ENCODE measurements around the gene KCNJ5. TPM values are rescaled to one million over a fixed set of nuclear protein-coding genes. Genes with fewer than 3 reads are reported as not detected.

Gene KCNJ5
- total RNA-seq (2012; rRNA removed) = 0.18 TPM in 1 of 2 replicates, not detected in the other
- 0.07 TPM in 2 replicates for polyA plus RNA-seq (2012; rRNA removed)
- 0.09 and 0.11 TPM in 2 replicates for polyA plus RNA-seq (2012; cell fraction: cytosol; rRNA removed)
- 0.05 and 0.06 TPM in 2 replicates for polyA plus RNA-seq (2012; cell fraction: nucleus; rRNA removed; ENCODE audit: low replicate concordance)
- percentile 8 among the genes with signal in this experiment for Bru-seq, nascent RNA
- percentile 12 among the genes with signal in this experiment for BruChase-seq, experiment 1, labeled RNA remaining after a 6-hour chase
- BruChase-seq, experiment 2, labeled RNA remaining after a 2-hour chase = percentile 13 among the genes with signal in this experiment
- long read RNA-seq = 0 reads

GRCh38 chr11:128890543-128891368 is at the start of gene KCNJ5:
Gene KCNJ5 (plus strand): TSS chr11:128891356. CDS start chr11:128911274, 19,918 bp downstream.
- in situ Hi-C loops (cut with MboI; ENCODE audit: low sequenced_read_pairs) (no loop called here), dilution Hi-C loops (cut with HindIII; ENCODE audit: low sequenced_read_pairs, unreplicated experiment) (no loop called here), intact Hi-C loops (cut with micrococcal nuclease) (no loop called here)
- Histone ChIP-seq H3K4ac (ENCODE audit: low read depth, low read length) (no peak within 1 kb of the TSS), H3K4me2 (ENCODE audit: low read depth, low read length) (peak within 1 kb of the TSS; percentile 78), H2AK5ac (ENCODE audit: low read depth, low read length) (no peak within 1 kb of the TSS), H3K36me3 (ENCODE audit: control insufficient read depth, insufficient read depth, low read length) (no peaks in the 10 kb centered on the region), H3K18ac (ENCODE audit: low read depth, low read length) (no peak within 1 kb of the TSS), H4K5ac (ENCODE audit: low read depth, low read length) (no peak within 1 kb of the TSS), H3K4me3 (ENCODE audit: insufficient read depth, low read depth, low read length) (peak within 1 kb of the TSS; percentile 35), H2BK20ac (ENCODE audit: low read depth, low read length) (no peak within 1 kb of the TSS), H2BK15ac (ENCODE audit: low read depth, low read length) (no peak within 1 kb of the TSS), H3K23ac (ENCODE audit: low read depth, low read length) (no peak within 1 kb of the TSS; the same call in 1 of the 2 replicates), H2AK9ac (replicated peaks; ENCODE audit: low read depth, low read length, poor library complexity) (peak within 1 kb of the TSS; percentile 29), H3K9me1 (ENCODE audit: insufficient read depth, low read length) (no peaks in the 10 kb centered on the region), H2BK5ac (ENCODE audit: low read depth, low read length, poor library complexity, severe bottlenecking) (no peak within 1 kb of the TSS), H3K4me1 (ENCODE audit: control insufficient read depth, insufficient read depth, low read length) (0 out of 2 replicates have a peak, but pooled peaks cover 1% of the 10 kb centered on the region), H3K14ac (replicated peaks; ENCODE audit: low read depth, low read length) (no peak within 1 kb of the TSS), H4K20me1 (ENCODE audit: insufficient read depth, low read length) (no peaks in the 10 kb centered on the region), H2AFZ (replicated peaks; ENCODE audit: low read length, poor library complexity) (peak within 1 kb of the TSS; percentile 82), H4K91ac (ENCODE audit: insufficient read depth, low read depth, low read length) (no peak within 1 kb of the TSS), H3K79me1 (ENCODE audit: low read depth in 1 of 2, low read length in 2 of 2) (no peaks in the 10 kb centered on the region), H2BK120ac (ENCODE audit: low read depth, low read length) (no peak within 1 kb of the TSS), H3K27me3 (ENCODE audit: control insufficient read depth, insufficient read depth, low read length) (peaks cover 60% of the 10 kb centered on the region), H3K9me3 (ENCODE audit: control insufficient read depth, insufficient read depth, low read length) (no peaks in the 10 kb centered on the region), H3K27ac (ENCODE audit: insufficient read depth, low read length) (no peak within 1 kb of the TSS), H3K56ac (ENCODE audit: extremely low read depth, insufficient read depth, low read length) (no peak within 1 kb of the TSS), H3K9ac (ENCODE audit: low read depth, low read length) (no peak within 1 kb of the TSS), H4K8ac (ENCODE audit: low read depth in 2 of 2, low read length in 2 of 2) (no peak within 1 kb of the TSS)
- no peak for TF ChIP-seq CTCF (conservative IDR thresholded peaks at IDR 0.05; ENCODE audit: low read depth, low read length)
- 0 out of 2 replicates have a peak, but pooled peaks have one; percentile 30 for TF ChIP-seq MXI1 (IDR thresholded peaks at IDR 0.05; ENCODE audit: borderline replicate concordance, low read depth, low read length)
- DNase-seq (no peak), ATAC-seq (ENCODE audit: low read depth) (peak; percentile 80)
- BruUV-seq (replicated peaks) = no TSS peak
- CTCF ChIA-PET = interaction anchor here (0.8 to 3.5 kb wide), 3 partner anchors 13 to 66 kb away, joined by 3 to 18 read pairs (median 3); no protein-coding TSS in a partner anchor
- POLR2A ChIA-PET (ENCODE audit: unreplicated experiment) = no interaction called here
- WGBS, 2 experiments (ENCODE audit: extremely low coverage in 2 of 2, insufficient read length in 1 of 2) = 0% methylated on average over 12 of the region's 85 CpGs; no CpG with 5 or more reads in 1 of the 2 experiments
